Transverse colon (tissue), 4 donors: ENCODE results near the gene OCA2.

Source experiments
- POLR2A ChIP-seq: fragments of 450-650 bp; IDR thresholded peaks from one replicate; pipeline ENCODE4 v1.6.1; 2016; ENCODE audit warnings: antibody characterized with exemption, mild to moderate bottlenecking, moderate library complexity
- POLR2AphosphoS5 ChIP-seq, 3 donors: sonication (generic); formaldehyde crosslinking; IDR thresholded peaks; one replicate each; pipeline ENCODE4 v1.6.1; 2016; ENCODE audit warnings: antibody characterized with exemption in 3 of 3
- TF ChIP-seq, protein P1 (sequence below), 5 experiments: fragments of 200-600 bp in 3 of 5; fragments of 450-650 bp in 2 of 5; sonication (generic) in 3 of 5; IDR thresholded peaks; 1 replicate in 2 of 5; 2 replicates in 3 of 5; pipeline ENCODE4 v1.5.1; 2016 to 2017; ENCODE audit warnings: antibody characterized with exemption in 5 of 5, inconsistent platforms in 3 of 5, mild to moderate bottlenecking in 2 of 5, moderate library complexity in 1 of 5

DNA sequence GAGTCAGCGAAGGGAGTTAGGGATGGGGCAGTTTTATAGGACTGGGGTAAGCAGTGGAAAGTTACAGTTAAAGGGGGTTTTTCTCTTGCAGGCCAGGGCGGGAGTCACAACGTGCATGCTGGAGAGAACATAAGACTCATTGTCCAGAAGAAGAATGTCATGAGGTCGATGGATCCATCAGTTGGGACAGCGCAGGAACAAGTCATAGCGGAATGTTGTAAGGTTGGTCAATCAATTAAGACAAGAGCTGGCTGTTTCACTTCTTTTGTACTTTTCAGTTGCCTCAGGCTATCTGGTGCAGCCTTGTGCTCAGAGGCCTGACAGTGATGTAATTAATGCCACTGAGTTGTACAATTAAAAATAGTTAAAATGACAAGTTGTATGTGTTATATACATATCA is 165.6 kb downstream of the OCA2 start:
- TF ChIP-seq POLR2AphosphoS5 (IDR thresholded peaks at IDR 0.05) (no peak), POLR2A (no peak)
- TF ChIP-seq, protein P1, sequence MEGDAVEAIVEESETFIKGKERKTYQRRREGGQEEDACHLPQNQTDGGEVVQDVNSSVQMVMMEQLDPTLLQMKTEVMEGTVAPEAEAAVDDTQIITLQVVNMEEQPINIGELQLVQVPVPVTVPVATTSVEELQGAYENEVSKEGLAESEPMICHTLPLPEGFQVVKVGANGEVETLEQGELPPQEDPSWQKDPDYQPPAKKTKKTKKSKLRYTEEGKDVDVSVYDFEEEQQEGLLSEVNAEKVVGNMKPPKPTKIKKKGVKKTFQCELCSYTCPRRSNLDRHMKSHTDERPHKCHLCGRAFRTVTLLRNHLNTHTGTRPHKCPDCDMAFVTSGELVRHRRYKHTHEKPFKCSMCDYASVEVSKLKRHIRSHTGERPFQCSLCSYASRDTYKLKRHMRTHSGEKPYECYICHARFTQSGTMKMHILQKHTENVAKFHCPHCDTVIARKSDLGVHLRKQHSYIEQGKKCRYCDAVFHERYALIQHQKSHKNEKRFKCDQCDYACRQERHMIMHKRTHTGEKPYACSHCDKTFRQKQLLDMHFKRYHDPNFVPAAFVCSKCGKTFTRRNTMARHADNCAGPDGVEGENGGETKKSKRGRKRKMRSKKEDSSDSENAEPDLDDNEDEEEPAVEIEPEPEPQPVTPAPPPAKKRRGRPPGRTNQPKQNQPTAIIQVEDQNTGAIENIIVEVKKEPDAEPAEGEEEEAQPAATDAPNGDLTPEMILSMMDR (IDR thresholded peaks at IDR 0.05): no peak
